ENCODE measurements around the gene TFF3. TPM values are rescaled to one million over a fixed set of nuclear protein-coding genes. Genes with fewer than 3 reads are reported as not detected.

TFF3 gene
- total RNA-seq: 84.4 and 92.0 TPM in 2 replicates
- 589 and 696 TPM in 2 replicates for polyA plus RNA-seq

GRCh38 chr21:42315296-42315891 is at the start of gene TFF3:
TFF3 (minus strand) TSS chr21:42315409; CDS start chr21:42315374, 35 bp downstream.
- peaks cover 35% of the 10 kb centered on the region for H3K4me1 ChIP-seq (ENCODE audit: insufficient read depth)
- H3K9me3 ChIP-seq (ENCODE audit: low read depth): no peaks in the 10 kb centered on the region
- H3K36me3 ChIP-seq (replicated peaks; ENCODE audit: insufficient read depth, low read depth): no peaks in the 10 kb centered on the region
- peak; percentile 64 for DNase-seq (ENCODE audit: low spot score)
- WGBS (ENCODE audit: low lambda C conversion rate, missing lambda C conversion rate): 51% methylated on average over 15 of the region's 15 CpGs
- no peak within 1 kb of the TSS for H2AFZ ChIP-seq
- no peaks in the 10 kb centered on the region for H3K9me2 ChIP-seq (replicated peaks; ENCODE audit: insufficient read depth)
- H3K79me2 ChIP-seq: no peaks in the 10 kb centered on the region
- no peaks in the 10 kb centered on the region for H3K27me3 ChIP-seq
- H3K4me3 ChIP-seq: no peak within 1 kb of the TSS
- no peak for TF ChIP-seq EZH2phosphoT487 (IDR thresholded peaks at IDR 0.05; ENCODE audit: low read depth, severe bottlenecking, unreplicated experiment)
- no peak for TF ChIP-seq CTCF (IDR thresholded peaks at IDR 0.05; ENCODE audit: poor library complexity)
- no peaks in the 10 kb centered on the region for H4K20me1 ChIP-seq (ENCODE audit: insufficient read depth, poor library complexity, severe bottlenecking)
- peak within 1 kb of the TSS; percentile 57 for H3K4me2 ChIP-seq
- peak within 1 kb of the TSS; percentile 84 for H3K27ac ChIP-seq

DNA sequence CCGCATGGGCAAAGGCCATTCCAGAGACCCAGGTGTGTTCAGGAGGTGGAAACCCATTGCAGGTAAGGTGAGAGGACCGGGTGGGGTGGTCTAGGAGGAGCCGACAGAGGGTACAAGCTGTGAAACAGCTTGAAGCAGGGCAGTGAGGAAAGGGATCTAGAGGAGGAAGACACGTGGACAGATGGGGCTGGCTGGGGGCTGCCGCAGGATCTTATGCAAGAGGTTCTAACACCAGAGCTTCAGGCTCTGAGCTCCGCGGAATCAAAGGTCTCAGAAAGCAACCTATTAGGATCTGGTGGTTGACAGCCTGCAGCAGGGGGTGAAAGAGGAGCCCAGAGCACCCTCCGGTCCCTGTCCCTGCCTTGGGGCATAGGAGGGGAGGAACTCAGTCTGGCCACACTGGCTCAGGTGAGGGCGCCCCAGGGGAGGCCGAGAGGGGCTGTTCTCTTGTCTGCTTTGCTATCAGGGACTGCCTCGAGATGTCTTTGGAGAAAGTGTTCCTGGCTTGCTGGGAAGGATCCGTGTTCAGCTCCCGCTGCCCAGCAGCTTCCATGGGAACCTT is 49.2 kb upstream of the TFF3 start:
- Histone ChIP-seq H3K4me2 (no peak overlapping the region), H3K27ac (no peak overlapping the region), H3K9me2 (replicated peaks; ENCODE audit: insufficient read depth) (no peaks in the 10 kb centered on the region), H3K79me2 (no peaks in the 10 kb centered on the region), H3K4me3 (no peak overlapping the region), H2AFZ (no peak overlapping the region), H3K36me3 (replicated peaks; ENCODE audit: insufficient read depth, low read depth) (no peaks in the 10 kb centered on the region), H3K4me1 (ENCODE audit: insufficient read depth) (peaks cover 21% of the 10 kb centered on the region), H3K27me3 (no peaks in the 10 kb centered on the region), H3K9me3 (ENCODE audit: low read depth) (no peaks in the 10 kb centered on the region), H4K20me1 (ENCODE audit: insufficient read depth, poor library complexity, severe bottlenecking) (no peaks in the 10 kb centered on the region)
- 89% methylated on average over 13 of the region's 13 CpGs for WGBS (ENCODE audit: low lambda C conversion rate, missing lambda C conversion rate)
- TF ChIP-seq CTCF (IDR thresholded peaks at IDR 0.05; ENCODE audit: poor library complexity) (no peak), EZH2phosphoT487 (IDR thresholded peaks at IDR 0.05; ENCODE audit: low read depth, severe bottlenecking, unreplicated experiment) (no peak), EZH2 (IDR thresholded peaks at IDR 0.05; ENCODE audit: borderline replicate concordance) (no peak)
- no peak for DNase-seq (ENCODE audit: low spot score)

DNA sequence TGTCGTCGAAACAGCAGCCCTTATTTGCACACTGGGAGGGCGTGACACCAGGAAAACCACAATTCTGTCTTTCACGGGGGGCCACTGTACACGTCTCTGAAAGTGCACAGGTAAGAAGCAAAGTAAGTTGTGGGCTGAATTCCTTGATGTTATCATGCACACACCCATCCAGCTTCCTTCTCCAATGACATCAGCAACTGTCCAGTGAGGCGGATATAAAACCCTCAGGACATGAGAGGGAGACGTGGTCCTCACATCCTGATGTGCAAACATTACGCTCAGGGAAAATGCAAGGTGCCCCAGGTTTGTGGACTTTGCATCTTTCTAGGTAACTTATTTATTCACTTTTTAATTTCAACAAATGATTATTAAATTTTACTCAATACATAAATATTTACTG is 48.1 kb upstream of the TFF3 start:
- Histone ChIP-seq H3K4me1 (ENCODE audit: insufficient read depth) (peaks cover 19% of the 10 kb centered on the region), H3K27ac (peak overlapping the region; percentile 23), H3K4me3 (no peak overlapping the region)

More for the DNA sequence above, 48.1 kb upstream of the TFF3 start:
- WGBS (ENCODE audit: low lambda C conversion rate, missing lambda C conversion rate): 76% methylated on average over 8 of the region's 8 CpGs
- TF ChIP-seq EZH2 (IDR thresholded peaks at IDR 0.05; ENCODE audit: borderline replicate concordance): no peak
- TF ChIP-seq CTCF (IDR thresholded peaks at IDR 0.05; ENCODE audit: poor library complexity): no peak
- TF ChIP-seq EZH2phosphoT487 (IDR thresholded peaks at IDR 0.05; ENCODE audit: low read depth, severe bottlenecking, unreplicated experiment): no peak
- no peaks in the 10 kb centered on the region for H3K27me3 ChIP-seq
- no peak for DNase-seq (ENCODE audit: low spot score)
- H3K79me2 ChIP-seq: no peaks in the 10 kb centered on the region
- no peak overlapping the region for H3K4me2 ChIP-seq
- H2AFZ ChIP-seq: no peak overlapping the region
- no peaks in the 10 kb centered on the region for H3K9me3 ChIP-seq (ENCODE audit: low read depth)
- H3K9me2 ChIP-seq (replicated peaks; ENCODE audit: insufficient read depth): no peaks in the 10 kb centered on the region
- H3K36me3 ChIP-seq (replicated peaks; ENCODE audit: insufficient read depth, low read depth): no peaks in the 10 kb centered on the region
- no peaks in the 10 kb centered on the region for H4K20me1 ChIP-seq (ENCODE audit: insufficient read depth, poor library complexity, severe bottlenecking)
